H1 (cell line): ENCODE measurements around the gene ACVR1. TPM values are rescaled to one million over a fixed set of nuclear protein-coding genes. Genes with fewer than 3 reads are reported as not detected.

Experiments used
- ASH2L ChIP-seq: fragments of 200-600, 300-600 bp; sonication (generic); IDR thresholded peaks from one replicate; pipeline ENCODE4 v1.7.1; 2017; ENCODE audit warnings: low read length
- CHD7 ChIP-seq: fragments of 300-600 bp; sonication (generic); IDR thresholded peaks from 2 replicates; pipeline ENCODE4 v1.7.1; 2012; ENCODE audit warnings: low read length, moderate library complexity, mild to moderate bottlenecking, inconsistent platforms; ENCODE audit not compliant: insufficient replicate concordance
- CREB1 ChIP-seq: IDR thresholded peaks from 2 replicates; pipeline ENCODE4 v1.6.1; 2012; ENCODE audit warnings: inconsistent platforms
- GTF2F1 ChIP-seq: IDR thresholded peaks from 2 replicates; pipeline ENCODE4 v1.6.1; 2012; ENCODE audit warnings: low read depth, low read length, improper control_type of control experiment, borderline replicate concordance
- TAF7 ChIP-seq: optimal IDR thresholded peaks from 2 replicates; pipeline ENCODE3; 2011; ENCODE audit warnings: low read depth, mild to moderate bottlenecking, inconsistent platforms, low read length, moderate library complexity, borderline replicate concordance
- TBP ChIP-seq: IDR thresholded peaks from 2 replicates; pipeline ENCODE4 v1.6.1; 2011; ENCODE audit warnings: low read depth, low read length, improper control_type of control experiment
- polyA plus RNA-seq, 7 experiments: library from polyadenylated mRNA; depleted of rRNA in 3 of 7; stranded (reverse) in 5 of 7; unstranded in 2 of 7; fragments of >200 nt in 5 of 7; fragments of 200-250 nt in 2 of 7; gene quantifications; 1 replicate in 5 of 7; 2 replicates in 1 of 7; 4 replicates in 1 of 7; pipeline versions ENCODE4 v1.2.1 to v1.2.3, GENCODE V29; 2011 to 2013; ENCODE audit warnings: missing spikeins in 2 of 7, mixed read lengths in 2 of 7
- total RNA-seq: library from RNA; stranded (reverse); fragmentation: NEBNext Ultra II Directional; extraction: Animal tissue kit (Norgen Biotek cat#: 25700); gene quantifications from 2 replicates; pipeline ENCODE4 v1.2.1, GENCODE V29; 2021

The ACVR1 gene
- total and polyA plus RNA-seq, 2 of the 8 experiments (the other 6 are each of a cell fraction or from before 2014, with no cell fraction given) = 8.5 to 17.7 TPM

GRCh38 chr2:157895531-157895930, 19.4 kb upstream of the ACVR1 start (continued):
- TF ChIP-seq CHD7 (no peak), GTF2F1 (no peak), CREB1 (no peak), TBP (no peak), TAF7 (no peak), ASH2L (no peak)
